HUES6 (cell line): ENCODE results near the gene LGALS9C.
"Not testable (repeated sequence)": the region's sequence is repeated elsewhere in the genome, so short reads cannot be mapped to it uniquely, and the experiment has no call there.

Source experiments
- H3K27ac ChIP-seq: 2 replicates; pipeline ENCODE4 v1.7.0; 2013; ENCODE audit warnings: low read depth, mild to moderate bottlenecking, low read length, inconsistent platforms
- H3K27me3 ChIP-seq: 2 replicates; pipeline ENCODE4 v1.6.1; 2013; ENCODE audit warnings: low read length; ENCODE audit not compliant: control insufficient read depth, insufficient read depth
- H3K36me3 ChIP-seq: 2 replicates; pipeline ENCODE4 v1.6.1; 2013; ENCODE audit warnings: low read length; ENCODE audit not compliant: control insufficient read depth, insufficient read depth
- H3K4me1 ChIP-seq: 2 replicates; pipeline ENCODE4 v1.6.1; 2013; ENCODE audit warnings: low read length; ENCODE audit not compliant: control insufficient read depth, insufficient read depth
- H3K4me3 ChIP-seq: 2 replicates; pipeline ENCODE4 v1.5.1; 2013; ENCODE audit warnings: low read depth, low read length
- H3K9ac ChIP-seq: one replicate; pipeline ENCODE4 v1.6.1; 2013; ENCODE audit warnings: mild to moderate bottlenecking, low read length
- H3K9me3 ChIP-seq: 2 replicates; pipeline ENCODE4 v1.6.1; 2013; ENCODE audit warnings: low read depth, low read length; ENCODE audit not compliant: control insufficient read depth, insufficient read depth

Gene LGALS9C

DNA sequence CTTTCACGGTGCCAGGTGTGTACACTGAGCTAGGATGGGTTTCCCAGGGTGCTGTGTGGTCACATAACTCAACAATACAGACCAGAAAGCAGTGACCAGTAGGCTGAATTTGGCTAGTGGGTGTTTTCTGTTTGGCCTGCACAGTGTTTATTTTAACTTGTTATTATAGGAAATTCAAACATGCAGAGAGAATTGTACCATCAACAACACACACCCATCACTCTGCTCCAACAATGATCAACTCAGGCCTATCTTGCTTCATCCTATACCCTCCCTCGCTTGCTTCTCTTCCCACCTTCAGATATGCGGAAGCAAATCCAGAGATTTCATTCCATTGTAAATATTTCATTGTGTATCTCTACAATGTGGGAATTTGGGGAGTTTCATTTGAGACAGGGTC is 5.2 kb downstream of the LGALS9C start:
- H3K4me3 ChIP-seq, H3K9me3 ChIP-seq, H3K36me3 ChIP-seq, H3K4me1 ChIP-seq, H3K9ac ChIP-seq, H3K27ac ChIP-seq, H3K27me3 ChIP-seq: not testable (repeated sequence)

DNA sequence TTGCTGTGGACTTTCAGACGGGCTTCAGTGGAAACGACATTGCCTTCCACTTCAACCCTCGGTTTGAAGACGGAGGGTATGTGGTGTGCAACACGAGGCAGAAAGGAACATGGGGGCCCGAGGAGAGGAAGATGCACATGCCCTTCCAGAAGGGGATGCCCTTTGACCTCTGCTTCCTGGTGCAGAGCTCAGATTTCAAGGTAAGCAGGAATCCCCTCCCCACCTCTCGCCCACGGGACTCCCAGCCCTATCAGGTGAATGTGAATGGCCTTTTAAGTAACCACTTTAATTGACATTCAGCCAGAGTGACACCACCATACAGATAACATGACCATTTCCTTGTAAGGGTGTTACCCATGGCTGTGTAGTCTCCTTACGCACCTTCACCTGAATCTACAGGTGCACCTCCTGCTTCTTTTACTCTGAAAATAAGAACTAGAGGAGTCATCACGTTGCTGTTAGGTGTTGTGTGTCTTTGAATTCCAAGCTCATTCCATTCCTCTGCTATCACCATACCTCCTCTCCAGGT is 9.4 kb downstream of the LGALS9C start:
- H3K9ac ChIP-seq, H3K27ac ChIP-seq, H3K9me3 ChIP-seq, H3K4me1 ChIP-seq, H3K27me3 ChIP-seq, H3K4me3 ChIP-seq, H3K36me3 ChIP-seq: not testable (repeated sequence)

DNA sequence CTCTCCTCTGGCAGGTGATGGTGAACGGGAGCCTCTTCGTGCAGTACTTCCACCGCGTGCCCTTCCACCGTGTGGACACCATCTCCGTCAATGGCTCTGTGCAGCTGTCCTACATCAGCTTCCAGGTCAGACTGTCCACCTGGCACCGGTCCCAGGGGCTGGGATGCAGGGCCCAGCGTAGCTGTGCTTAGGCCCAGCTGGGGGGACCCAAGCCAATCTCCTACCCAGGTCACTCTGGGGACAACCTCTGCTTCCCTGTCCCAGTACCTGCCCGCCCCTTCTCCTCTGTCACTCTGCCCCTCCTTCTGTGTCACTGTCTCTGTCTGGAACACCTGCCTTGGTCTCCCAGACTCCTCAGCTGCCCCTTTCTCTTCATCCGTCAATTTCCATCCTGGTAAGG is 11.0 kb downstream of the LGALS9C start:
- not testable (repeated sequence) for H3K4me3 ChIP-seq, H3K27me3 ChIP-seq, H3K36me3 ChIP-seq, H3K4me1 ChIP-seq, H3K9me3 ChIP-seq, H3K27ac ChIP-seq, H3K9ac ChIP-seq

- not testable (repeated sequence) for H3K9me3 ChIP-seq, H3K4me3 ChIP-seq, H3K9ac ChIP-seq, H3K4me1 ChIP-seq, H3K27ac ChIP-seq, H3K27me3 ChIP-seq, H3K36me3 ChIP-seq
These were observed 12.0 kb downstream of the LGALS9C start for GRCh38 chr17:18488622-18489021.

DNA sequence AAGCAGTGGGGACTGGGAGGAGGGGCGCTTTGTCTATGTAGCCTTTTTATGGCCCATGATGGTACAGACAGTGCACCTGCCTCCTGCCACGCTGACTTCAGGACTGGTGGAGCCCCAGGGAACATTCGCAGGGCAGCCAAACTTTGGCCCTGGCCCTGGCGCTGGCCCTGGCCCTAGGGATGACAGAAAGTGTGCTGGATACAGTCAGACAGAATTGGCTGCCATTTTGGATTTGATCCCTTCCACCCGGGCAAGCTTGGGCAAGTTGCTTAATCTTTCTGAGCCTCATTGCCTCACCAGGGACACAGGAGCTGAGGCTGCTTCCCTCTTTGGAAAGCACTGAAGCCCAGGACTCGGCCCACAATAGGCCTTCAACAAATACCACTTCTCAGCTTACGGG is 13.4 kb downstream of the LGALS9C start:
- not testable (repeated sequence) for H3K9me3 ChIP-seq, H3K9ac ChIP-seq, H3K4me3 ChIP-seq, H3K27me3 ChIP-seq, H3K4me1 ChIP-seq, H3K36me3 ChIP-seq, H3K27ac ChIP-seq

GRCh38 chr17:18492712-18493480 is 16.3 kb downstream of the LGALS9C start:
- H3K4me3 ChIP-seq, result not testable (repeated sequence)

GRCh38 chr17:18494250-18494768 is 17.7 kb downstream of the LGALS9C start:
- H3K27ac ChIP-seq, H3K27me3 ChIP-seq, H3K4me1 ChIP-seq, H3K9ac ChIP-seq, H3K4me3 ChIP-seq, H3K36me3 ChIP-seq, H3K9me3 ChIP-seq: not testable (repeated sequence)

More at GRCh38 chr17:18492712-18493480, 16.3 kb downstream of the LGALS9C start:
- H3K27ac ChIP-seq, H3K36me3 ChIP-seq, H3K9me3 ChIP-seq, H3K27me3 ChIP-seq, H3K4me1 ChIP-seq, H3K9ac ChIP-seq: not testable (repeated sequence)

DNA sequence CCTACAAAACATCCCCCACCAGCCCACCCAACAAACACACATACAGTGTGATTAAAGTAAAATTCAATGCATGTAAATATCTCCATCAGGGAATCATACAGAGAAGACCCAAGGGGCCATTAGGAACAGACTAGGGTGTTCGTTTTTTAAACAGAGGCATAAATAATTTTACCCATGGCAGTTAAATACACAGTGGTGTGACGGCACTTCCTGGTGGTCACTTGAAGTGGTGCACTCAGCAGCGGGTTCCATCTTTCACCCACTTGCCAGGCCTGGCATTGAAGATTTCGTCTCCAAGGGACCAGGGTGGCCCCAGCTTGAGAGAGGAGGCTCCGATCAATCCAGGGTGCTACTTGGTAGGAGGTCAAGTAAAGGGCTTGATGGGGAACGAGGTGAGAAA is 20.5 kb downstream of the LGALS9C start:
- H3K4me1 ChIP-seq, H3K4me3 ChIP-seq, H3K9me3 ChIP-seq, H3K27me3 ChIP-seq, H3K36me3 ChIP-seq, H3K27ac ChIP-seq, H3K9ac ChIP-seq: not testable (repeated sequence)

DNA sequence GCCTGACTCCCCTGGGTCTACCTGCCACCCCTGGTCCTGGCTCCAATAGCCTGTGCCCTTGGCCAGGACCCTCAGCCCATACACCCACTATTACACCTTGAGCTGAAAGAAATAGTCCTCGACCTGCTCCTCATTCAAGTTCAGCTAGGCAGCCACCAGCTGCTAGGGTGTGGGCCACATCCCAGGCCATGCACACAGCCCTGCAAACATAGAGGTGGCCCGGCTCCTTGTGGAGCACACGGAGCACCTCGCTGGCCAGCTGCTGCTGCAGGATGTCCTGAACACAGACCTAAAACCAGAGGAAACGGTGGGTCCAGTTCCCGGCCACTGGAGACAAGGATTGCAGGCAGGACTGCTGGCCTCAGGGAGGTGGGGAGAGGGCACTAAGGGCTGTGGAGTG is 22.5 kb downstream of the LGALS9C start:
- H3K36me3 ChIP-seq, result not testable (repeated sequence)

GRCh38 chr17:18499756-18500155 is 23.2 kb downstream of the LGALS9C start:
- not testable (repeated sequence) for H3K4me1 ChIP-seq, H3K27me3 ChIP-seq, H3K36me3 ChIP-seq, H3K9ac ChIP-seq, H3K27ac ChIP-seq, H3K9me3 ChIP-seq, H3K4me3 ChIP-seq

More for the DNA sequence above, 22.5 kb downstream of the LGALS9C start:
- H3K9ac ChIP-seq, H3K27me3 ChIP-seq, H3K4me1 ChIP-seq, H3K9me3 ChIP-seq, H3K4me3 ChIP-seq, H3K27ac ChIP-seq: not testable (repeated sequence)

DNA sequence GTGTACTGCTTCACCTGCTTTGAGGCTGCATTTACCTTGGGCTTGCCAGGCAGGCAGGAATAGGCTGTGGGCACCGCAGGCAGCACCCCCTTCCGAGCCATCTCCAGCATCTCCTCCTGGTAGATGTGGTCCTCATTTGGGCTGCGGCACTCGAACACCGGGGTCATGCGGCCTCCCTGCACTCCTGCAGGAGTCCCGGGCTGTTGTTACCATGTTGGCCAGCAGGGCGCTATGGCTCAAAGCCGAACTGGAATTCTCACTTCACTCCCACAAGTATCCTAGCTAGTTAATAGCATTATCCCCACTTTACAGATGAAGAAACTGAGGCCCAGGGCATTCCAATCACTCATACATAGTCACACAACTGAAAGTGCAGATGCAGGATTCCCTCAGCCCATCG is 23.7 kb downstream of the LGALS9C start:
- not testable (repeated sequence) for H3K4me3 ChIP-seq, H3K9ac ChIP-seq, H3K9me3 ChIP-seq, H3K4me1 ChIP-seq, H3K36me3 ChIP-seq, H3K27me3 ChIP-seq, H3K27ac ChIP-seq
